LNCAP (cell line): ENCODE measurements around the gene SHISAL1.

Source experiments
- CTCF ChIP-seq: fragments of 450-650 bp; IDR thresholded peaks from 2 replicates; pipeline ENCODE4 v1.5.1; 2017; ENCODE audit warnings: mild to moderate bottlenecking

The SHISAL1 gene

DNA sequence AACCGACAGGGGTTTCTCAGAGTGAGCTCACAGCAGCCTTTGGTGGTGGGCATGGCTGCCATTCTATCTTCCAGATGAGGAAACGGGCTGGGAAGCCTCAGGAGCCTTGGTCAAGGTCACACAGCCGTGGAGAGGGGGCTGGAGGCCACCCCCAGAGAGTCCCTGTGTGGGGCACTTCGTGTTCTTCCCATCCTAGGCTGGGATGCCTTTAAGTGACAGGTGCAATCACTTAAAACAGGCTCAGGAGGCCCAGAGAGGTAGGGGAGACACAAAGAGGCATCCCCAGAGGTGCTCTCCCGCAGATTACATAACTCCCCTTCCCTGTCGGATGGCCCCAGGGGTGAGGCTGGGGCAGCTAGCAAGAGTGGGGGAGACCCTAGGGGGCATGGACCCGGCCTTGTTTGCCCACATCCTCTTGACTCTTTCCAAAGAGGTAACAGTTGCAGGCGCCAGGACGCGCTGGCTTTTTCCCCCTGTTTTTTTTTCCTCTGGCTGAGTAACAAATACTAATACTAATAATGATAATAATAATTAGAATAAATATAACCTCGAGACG, 17.5 kb upstream of the SHISAL1 start:
- no peak for TF ChIP-seq CTCF

GRCh38 chr22:44329179-44329796, 16.5 kb upstream of the SHISAL1 start:
- no peak for TF ChIP-seq CTCF

- no peak for TF ChIP-seq CTCF
These were observed 16.0 kb upstream of the SHISAL1 start for GRCh38 chr22:44328762-44329161.

GRCh38 chr22:44328326-44328725, 15.6 kb upstream of the SHISAL1 start:
- no peak for TF ChIP-seq CTCF

DNA sequence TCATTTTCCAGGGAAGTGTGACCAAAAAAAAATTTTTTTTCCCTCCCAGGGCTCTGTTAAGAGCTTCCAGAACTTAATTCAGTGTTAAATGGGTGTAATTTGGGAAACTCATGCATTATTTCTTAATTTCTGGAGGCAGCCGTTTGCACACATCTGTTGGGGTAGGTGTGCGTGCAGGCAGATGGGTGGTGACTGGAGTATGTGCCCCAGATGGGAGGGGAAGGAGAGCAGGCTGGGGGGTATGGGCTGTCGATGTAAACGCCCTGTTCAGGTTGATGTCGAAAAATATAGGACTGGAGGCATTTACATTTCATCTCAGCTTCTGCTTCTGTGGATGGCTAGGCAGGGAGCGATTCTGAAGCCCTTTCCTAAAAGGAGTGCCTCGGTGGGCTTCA, 13.7 kb upstream of the SHISAL1 start:
- TF ChIP-seq CTCF, result no peak

DNA sequence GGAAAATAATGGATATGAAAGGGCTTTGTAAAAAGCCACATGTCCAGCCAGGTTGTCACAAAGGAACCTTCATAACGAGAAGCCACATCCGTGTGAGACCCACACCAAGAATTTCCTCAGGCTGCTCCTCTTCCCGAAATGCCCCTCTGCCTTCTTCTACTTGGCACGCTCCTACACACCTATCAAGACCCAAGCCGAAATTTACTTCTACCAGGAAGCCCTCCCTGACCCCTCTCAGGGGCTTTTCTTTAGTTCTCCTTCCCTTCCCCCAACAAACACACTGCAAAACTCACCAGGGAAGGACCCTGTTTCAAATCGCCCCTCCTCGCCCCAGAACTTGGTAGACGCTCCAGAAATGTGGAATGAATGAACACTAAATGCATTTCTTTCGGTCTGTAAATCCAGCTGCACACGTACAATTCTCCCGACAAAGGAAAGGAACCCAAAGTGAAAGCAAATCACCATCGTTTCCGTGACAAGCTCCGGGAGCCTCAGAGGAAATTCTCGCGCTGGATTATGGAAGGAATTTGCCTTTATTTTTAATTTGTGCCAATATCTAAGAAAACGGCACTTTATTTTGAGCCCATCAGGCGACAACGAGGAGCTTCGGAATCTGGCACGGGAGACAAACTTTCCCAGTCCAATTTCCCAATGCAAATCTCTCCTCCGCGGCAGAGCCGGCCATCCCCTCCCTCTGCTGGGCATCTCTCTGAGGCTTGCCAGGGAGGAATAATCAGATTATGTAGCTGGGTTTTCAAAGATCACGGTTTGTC, 13.2 kb upstream of the SHISAL1 start:
- 0 out of 2 replicates have a peak, but pooled peaks have one; percentile 11 for TF ChIP-seq CTCF

DNA sequence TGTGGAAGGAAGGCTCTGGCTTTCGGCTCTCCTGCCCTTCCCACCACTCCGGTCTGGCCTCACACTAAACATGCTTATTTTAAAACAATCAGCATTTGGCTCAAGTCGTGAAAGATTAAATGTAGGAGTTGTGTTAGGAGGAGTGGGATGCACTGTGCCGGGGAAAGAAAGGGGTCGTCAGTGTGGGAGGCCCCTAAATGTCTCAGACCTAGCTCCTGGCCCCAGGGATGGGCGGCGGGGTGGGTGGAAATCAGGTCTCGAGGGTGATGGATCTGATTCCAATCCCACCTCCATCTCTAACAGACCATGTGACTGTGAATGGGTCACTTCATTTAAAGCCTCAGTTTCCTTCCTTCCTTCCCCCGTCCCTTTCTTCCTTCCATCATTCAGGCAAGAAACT, 6.9 kb upstream of the SHISAL1 start:
- no peak for TF ChIP-seq CTCF
